LHCN-M2 (cell line): ENCODE measurements around the gene ZFP30. TPM values are rescaled to one million over a fixed set of nuclear protein-coding genes. Genes with fewer than 3 reads are reported as not detected.
"Not testable (repeated sequence)": the region's sequence is repeated elsewhere in the genome, so short reads cannot be mapped to it uniquely, and the experiment has no call there.

Experiments used
- DNase-seq: peaks from one replicate; pipeline ENCODE4 v3.0.0-alpha.2; 2012; ENCODE audit warnings: low read depth
- polyA plus RNA-seq: library from polyadenylated mRNA; unstranded; fragments of >200 nt; gene quantifications from one replicate; pipeline ENCODE4 v1.2.1, GENCODE V29; 2012; ENCODE audit warnings: missing spikeins
- total RNA-seq: library from RNA; depleted of rRNA; stranded (reverse); fragments of >200 nt; gene quantifications from 2 replicates; pipeline ENCODE4 v1.2.3, GENCODE V29; 2014; rRNA removed

ZFP30 gene
- total RNA-seq, result 19.1 and 21.3 TPM in 2 replicates
- polyA plus RNA-seq, result 4.0 TPM

DNA sequence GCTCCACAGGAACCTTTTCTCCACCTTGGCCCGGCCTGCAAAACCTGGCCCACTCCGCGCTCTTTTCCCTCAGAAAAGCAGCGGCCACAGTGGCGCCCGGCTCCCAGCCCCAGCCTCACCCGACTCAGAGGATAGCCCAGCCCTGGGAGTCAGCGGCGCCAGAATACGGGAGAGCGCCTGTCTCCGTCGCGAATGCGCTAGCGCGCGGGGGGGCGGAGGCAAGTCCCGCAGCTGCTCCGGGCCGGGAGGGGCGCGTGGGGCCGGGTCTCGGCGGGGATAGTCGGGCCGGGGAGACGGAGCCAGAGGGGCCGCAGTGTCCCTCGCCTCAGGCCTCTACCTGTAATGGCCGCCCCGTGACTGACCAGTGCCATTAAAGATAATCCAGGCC, at the start of gene ZFP30:
TSS of gene ZFP30 (minus strand) at position 165 of the 388 bp plus-strand sequence. CDS start 7,643 bp downstream, outside the sequence.
- DNase-seq, result peak; percentile 85

DNA sequence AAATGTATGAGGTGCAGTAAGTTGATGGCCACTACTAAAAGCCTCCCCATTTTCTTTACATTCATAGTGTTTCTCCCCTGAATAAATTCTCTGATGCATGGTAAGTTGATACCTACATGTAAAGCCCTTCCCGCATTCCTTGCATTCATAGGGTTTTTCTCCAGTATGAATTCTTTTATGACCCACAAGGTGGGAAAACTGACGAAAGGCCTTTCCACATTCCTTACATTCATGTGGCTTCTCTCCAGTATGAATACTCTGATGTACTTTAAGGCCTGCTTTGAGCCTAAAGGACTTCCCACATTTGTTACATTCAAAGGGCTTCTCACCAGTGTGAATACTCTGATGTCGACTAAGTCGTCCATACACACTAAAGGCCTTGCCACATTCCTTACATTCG, 43.8 kb upstream of the ZFP30 start:
- DNase-seq, result peak; percentile 15

DNA sequence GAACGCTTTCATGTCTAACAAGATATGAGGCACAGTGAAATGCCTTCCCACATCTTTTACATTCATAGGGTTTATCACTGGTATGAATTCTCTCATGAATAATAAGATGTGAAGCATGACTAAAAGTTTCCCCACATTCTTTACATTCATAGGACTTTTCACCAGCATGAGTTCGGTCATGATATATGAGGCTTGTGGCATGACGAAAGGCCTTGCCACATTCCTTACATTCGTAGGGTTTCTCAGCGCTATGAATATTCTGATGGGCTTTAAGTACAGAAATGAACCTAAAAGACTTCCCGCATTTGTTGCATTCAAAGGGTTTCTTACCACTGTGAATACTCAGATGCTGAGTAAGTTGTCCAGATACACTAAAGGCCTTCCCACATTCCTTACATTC, 43.0 kb upstream of the ZFP30 start:
- no peak for DNase-seq

DNA sequence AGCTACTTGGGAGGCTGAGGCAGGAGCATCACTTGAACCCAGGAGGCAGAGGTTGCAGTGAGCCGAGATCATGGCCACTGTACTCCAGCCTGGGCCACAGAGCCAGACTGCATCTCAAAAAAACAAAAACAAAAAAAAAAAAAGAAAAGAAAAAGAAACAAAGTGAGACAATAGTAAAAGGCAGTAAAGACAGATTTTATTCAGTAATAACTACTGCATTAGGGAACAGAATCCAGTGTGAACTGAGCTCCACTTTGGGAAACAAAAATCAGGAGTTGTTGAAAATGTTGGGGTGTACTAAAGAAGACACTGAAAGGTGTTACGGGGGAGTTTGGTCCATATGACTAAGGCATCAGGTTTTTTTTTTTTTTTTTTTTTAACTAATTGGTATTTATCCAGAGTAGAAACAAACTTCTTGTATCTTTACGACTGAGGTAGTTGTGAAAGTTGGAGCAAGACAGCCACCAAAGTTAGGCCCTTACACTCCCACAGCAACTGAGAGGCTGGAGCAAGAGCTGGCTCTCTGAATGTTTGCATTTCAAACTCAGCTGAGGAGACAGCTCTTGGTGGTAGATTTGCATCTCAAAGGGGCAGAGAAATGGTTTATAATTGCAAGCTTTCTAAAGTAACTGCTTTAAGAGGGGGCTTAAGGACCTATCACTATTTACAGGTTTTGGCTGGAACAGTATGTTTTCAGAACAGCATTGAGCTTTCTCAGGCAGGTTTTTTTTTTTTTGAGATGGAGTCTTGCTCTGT, 40.1 kb upstream of the ZFP30 start:
- DNase-seq, result no peak

DNA sequence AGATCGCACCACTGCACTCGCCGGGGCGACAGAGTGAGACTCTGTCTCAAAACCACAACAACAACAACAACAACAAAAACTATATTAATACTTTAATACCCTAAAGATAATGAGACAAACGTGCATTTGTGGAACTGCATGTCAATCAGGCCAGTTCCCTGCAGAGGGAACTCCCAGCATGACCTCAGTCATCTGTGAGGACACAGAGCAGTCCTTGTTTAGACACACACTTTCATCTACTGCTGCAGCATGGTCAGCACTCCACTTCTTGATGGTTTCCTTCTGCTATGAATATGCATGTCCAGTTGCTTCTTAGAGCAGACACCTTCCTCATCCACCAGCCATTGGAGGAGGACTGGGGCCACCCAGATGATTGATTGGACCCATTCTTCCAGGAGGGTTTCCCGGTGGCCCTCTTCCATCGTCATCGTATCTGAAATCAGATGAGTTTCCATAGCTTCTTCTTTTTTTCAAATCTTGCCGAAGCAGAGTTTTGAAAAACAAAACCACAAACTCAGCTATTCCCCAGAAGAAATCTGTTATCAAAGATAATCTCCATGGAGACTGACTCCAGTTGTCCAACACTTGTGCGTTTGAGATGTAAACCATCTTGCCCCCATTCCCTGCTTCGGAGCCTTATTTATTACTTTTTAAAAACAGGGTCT, 37.8 kb upstream of the ZFP30 start:
- no peak for DNase-seq

GRCh38 chr19:37691881-37692504, 36.7 kb upstream of the ZFP30 start:
- DNase-seq, result no peak

DNA sequence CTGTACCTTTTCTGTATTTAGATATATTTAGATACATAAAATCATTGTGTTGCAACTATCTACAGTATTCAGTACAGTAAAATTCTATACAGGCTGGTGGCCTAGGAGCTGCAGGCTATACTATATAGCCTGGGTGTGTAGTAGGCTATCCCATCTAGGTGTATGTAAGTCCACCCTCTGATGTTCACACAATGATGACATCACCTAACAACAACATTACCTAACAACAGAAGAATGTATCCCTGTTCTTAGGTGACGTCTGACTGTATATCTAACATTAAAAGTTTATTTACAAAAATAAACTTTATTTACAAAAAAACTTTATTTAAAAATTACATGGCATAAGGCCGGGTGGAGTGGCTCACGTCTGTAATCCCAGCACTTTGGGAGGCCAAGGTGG, 28.3 kb upstream of the ZFP30 start:
- no peak for DNase-seq

GRCh38 chr19:37669450-37669914, 14.2 kb upstream of the ZFP30 start:
- DNase-seq, result no peak

DNA sequence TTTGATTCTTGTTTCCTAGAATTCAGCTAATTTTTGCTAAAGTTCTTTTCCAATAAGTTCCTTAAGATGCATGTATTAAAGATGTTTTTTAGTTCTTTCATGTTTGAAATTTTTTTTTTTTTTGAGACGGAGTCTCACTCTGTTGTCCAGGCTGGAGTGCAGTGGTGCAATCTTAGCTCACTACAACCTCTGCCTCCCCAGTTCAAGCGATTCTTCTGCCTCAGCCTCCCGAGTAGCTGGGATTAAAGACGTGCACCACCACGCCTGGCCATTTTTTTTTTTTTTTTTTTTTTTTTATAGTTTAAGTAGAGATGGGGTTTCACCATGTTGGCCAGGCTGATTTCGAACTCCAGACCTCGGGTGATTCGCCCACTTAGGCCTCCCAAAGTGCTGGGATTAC, 1.9 kb upstream of the ZFP30 start:
- DNase-seq, result not testable (repeated sequence)

DNA sequence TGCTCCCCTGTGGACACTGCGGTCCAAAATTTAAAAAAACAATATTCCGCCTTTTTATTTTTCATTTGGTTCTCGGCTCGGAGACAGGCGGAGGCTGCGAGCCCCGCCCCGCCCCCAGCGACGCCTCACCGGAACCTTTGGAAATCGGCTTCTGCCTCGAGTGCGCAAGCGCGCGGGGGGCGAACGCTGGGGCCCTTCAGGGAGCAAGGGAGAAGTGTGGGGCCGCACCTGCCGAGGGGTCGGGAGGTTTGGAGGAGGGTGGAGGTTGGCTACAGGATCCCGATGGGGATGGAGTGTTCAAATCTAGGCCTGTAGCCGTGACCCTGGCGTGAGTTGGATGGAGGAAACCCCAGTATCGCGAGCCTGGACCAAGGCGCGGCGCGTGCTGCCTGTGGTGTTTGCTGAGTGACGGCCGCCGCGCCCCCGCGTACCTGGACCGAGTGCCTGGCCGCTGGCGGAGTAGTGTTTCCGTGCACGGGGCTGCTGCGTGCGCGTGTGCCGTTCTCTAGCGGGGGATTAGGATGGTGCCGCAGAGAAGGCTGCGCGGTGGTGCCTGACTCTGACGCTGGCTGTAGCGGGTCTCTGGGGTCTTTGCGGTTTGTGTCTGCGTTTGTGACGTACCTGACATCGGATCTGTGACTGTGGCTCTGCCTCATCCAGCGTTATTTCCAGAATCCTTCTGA, 565 bp upstream of the ZFP30 start:
- peak; percentile 79 for DNase-seq

- DNase-seq, result peak; percentile 30
Measured at GRCh38 chr19:37654629-37655300, 500 bp downstream of the ZFP30 start.

- peak; percentile 8 for DNase-seq
Measured at GRCh38 chr19:37654118-37654517, 1.1 kb downstream of the ZFP30 start.

- DNase-seq, result no peak
Measured at GRCh38 chr19:37635076-37636056, 19.9 kb downstream of the ZFP30 start.

- DNase-seq, result peak; percentile 69
Measured at GRCh38 chr19:37594982-37595382, 60.3 kb downstream of the ZFP30 start.

GRCh38 chr19:37594304-37594981, 60.8 kb downstream of the ZFP30 start, which contains the start of the genes ZNF540 and ZNF571:
TSS of gene ZNF540 (plus strand) at chr19:37594876. CDS start at chr19:37598448, 3,572 bp downstream.
TSS of gene ZNF571 (minus strand) at chr19:37594792. CDS start at chr19:37586676, 8,116 bp downstream.
- peak; percentile 92 for DNase-seq

- peak; percentile 50 for DNase-seq
Measured at GRCh38 chr19:37593996-37594303, 61.3 kb downstream of the ZFP30 start.

- DNase-seq, result no peak
Measured at GRCh38 chr19:37583340-37583739, 71.9 kb downstream of the ZFP30 start.

GRCh38 chr19:37572203-37572602, 83.1 kb downstream of the ZFP30 start:
- DNase-seq, result peak; percentile 59

DNA sequence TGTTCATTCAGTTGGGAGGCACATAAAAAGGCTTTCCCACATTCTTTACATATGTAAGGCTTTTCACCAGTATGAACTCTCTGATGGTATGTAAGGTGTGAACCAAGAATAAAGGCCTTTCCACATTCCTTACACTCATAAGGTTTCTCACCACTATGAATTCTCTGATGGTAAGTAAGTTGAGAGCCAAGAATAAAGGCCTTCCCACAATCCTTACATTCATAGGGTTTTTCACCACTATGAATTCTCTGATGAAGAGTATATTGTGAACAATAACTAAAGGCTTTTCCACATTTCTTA, 89.9 kb downstream of the ZFP30 start:
- DNase-seq, result no peak
